ENCODE results near the gene SHE.

The SHE gene

DNA sequence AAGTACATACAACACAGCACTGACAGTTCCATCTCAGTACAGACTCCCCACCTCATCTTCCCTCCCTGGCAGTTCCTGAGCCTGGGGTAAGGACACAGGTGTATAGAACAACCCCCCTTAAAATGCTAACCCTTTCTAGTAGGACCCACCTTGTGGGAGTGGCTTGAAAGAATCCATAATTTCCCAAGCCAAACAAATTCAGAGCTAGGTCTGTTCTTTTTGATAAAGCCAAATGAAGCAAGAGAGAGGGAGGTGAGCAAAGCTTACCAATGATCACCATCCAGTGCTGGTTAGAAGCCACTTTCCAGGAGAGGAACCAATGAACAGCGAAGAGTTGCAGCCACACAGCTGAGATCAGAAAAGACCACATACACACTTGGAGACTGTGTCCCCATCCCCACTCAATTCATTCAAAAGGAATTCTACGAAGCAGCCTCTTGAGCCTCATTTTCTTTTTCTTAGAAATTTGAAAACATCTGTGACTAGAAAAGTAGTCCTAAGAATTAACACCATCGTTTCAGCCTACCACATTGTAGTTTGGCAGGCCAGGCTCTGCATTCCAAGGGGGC lies 47.1 kb upstream of the SHE start:
- TF ChIP-seq POLR2AphosphoS5 (IDR thresholded peaks at IDR 0.05; ENCODE audit: low read depth, low read length) = no peak
- TF ChIP-seq TAF1 (IDR thresholded peaks at IDR 0.05; ENCODE audit: borderline replicate concordance, insufficient read depth, low read length) = no peak
- no peak for TF ChIP-seq REST (IDR thresholded peaks at IDR 0.05; ENCODE audit: insufficient read depth in 1 of 2, low read depth in 2 of 2, low read length in 2 of 2)
- TF ChIP-seq FOXP2 (optimal IDR thresholded peaks at IDR 0.05; ENCODE audit: borderline replicate concordance, extremely low read depth, extremely low read length, insufficient read depth) = no peak
- no peak for TF ChIP-seq SIN3A (IDR thresholded peaks at IDR 0.05; ENCODE audit: borderline replicate concordance, insufficient read depth, low read length)

DNA sequence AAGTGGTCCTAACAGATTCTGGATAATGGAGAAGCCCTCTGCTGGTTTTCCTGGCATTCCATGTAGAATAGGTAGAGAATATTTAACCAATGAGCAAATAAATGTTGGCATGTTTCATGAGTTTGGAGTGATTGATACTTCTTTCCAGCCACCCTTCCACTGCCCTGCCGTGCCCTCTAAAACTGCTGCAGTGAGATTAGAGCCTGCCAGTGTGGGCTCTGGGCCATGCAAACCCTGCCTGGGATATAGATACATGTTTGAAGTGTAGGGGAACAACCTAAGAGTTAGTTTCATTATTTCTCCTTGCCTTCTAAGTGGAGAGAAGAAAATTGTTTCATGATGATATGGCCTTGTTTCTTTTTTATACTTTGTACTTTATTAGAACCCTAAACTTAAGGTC lies 45.8 kb upstream of the SHE start:
- TF ChIP-seq SIN3A (IDR thresholded peaks at IDR 0.05; ENCODE audit: borderline replicate concordance, insufficient read depth, low read length) = no peak
- TF ChIP-seq TAF1 (IDR thresholded peaks at IDR 0.05; ENCODE audit: borderline replicate concordance, insufficient read depth, low read length) = no peak
- TF ChIP-seq POLR2AphosphoS5 (IDR thresholded peaks at IDR 0.05; ENCODE audit: low read depth, low read length) = no peak
- TF ChIP-seq FOXP2 (optimal IDR thresholded peaks at IDR 0.05; ENCODE audit: borderline replicate concordance, extremely low read depth, extremely low read length, insufficient read depth) = no peak
- no peak for TF ChIP-seq REST (IDR thresholded peaks at IDR 0.05; ENCODE audit: insufficient read depth in 1 of 2, low read depth in 2 of 2, low read length in 2 of 2)

DNA sequence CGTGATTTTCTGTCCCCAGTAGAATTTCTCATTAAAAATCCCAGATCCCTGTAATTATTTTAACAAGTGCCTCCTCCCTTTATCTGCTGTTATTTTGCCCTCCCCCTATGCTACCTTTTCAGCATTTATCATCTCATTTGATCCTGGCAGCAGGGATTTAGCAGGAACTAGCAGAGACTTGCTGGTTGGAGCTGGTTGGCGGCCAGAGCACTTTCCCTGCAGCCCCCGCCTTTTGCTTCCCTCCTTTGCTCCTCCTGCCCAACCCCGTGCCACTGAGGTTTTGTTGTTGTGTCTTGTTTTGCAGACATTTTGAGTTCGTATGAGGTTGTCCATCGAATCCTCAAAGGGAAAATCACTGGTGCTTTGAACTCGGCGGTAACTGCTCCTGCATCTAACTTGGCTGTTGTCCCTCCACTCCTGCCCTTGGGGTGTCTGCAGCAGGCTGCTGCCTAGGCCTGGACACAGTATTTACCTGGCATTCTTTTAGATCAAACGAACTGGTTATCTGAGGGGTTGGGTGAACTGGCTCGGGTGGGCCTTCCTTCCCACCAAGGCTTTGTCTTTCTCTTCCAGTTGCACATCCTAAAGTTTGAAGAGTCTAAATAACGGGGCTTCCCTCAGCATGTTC lies 45.0 kb upstream of the SHE start:
- TF ChIP-seq POLR2AphosphoS5 (IDR thresholded peaks at IDR 0.05; ENCODE audit: low read depth, low read length) (no peak), SIN3A (IDR thresholded peaks at IDR 0.05; ENCODE audit: borderline replicate concordance, insufficient read depth, low read length) (no peak), REST (IDR thresholded peaks at IDR 0.05; ENCODE audit: insufficient read depth in 1 of 2, low read depth in 2 of 2, low read length in 2 of 2) (no peak), FOXP2 (optimal IDR thresholded peaks at IDR 0.05; ENCODE audit: borderline replicate concordance, extremely low read depth, extremely low read length, insufficient read depth) (no peak), TAF1 (IDR thresholded peaks at IDR 0.05; ENCODE audit: borderline replicate concordance, insufficient read depth, low read length) (no peak)

DNA sequence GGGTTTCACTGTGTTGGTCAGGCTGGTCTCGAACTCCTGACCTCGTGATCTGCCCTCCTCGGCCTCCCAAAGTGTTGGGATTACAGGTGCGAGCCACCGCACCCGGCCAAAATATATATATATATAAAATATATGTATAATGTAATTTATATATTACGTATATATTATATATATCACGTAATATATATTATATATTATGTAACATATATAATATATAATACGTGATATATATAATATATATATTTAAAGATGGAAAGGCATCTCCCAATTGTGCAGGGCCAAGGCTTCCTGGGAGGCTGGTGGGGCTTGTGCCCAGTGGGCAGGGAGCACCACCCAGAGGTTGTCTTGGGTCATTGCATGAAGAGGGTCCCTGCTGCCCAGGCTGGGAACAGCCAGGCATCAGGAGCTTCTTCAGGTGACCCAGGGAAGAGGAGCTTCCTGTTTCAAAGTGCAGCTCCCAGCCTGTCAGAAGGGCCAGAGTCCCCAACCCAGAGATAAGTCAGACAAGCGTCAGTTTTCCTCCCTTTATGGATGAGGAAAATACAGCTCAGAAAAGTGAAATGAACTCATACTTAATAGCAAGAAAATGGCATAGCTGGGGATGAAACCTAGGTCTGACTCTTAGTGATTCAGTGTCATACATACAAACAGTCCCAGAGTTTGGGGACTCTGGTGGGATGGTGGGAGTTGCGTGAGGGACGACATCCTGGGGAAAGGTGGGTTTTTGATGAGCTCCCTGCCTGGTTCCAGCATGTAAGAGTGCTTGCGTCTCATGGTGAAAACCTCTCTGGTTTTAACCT lies 44.3 kb upstream of the SHE start:
- TF ChIP-seq POLR2AphosphoS5 (IDR thresholded peaks at IDR 0.05; ENCODE audit: low read depth, low read length) (no peak), REST (IDR thresholded peaks at IDR 0.05; ENCODE audit: insufficient read depth in 1 of 2, low read depth in 2 of 2, low read length in 2 of 2) (no peak), SIN3A (IDR thresholded peaks at IDR 0.05; ENCODE audit: borderline replicate concordance, insufficient read depth, low read length) (no peak), TAF1 (IDR thresholded peaks at IDR 0.05; ENCODE audit: borderline replicate concordance, insufficient read depth, low read length) (no peak), FOXP2 (optimal IDR thresholded peaks at IDR 0.05; ENCODE audit: borderline replicate concordance, extremely low read depth, extremely low read length, insufficient read depth) (peak; percentile 61)
